ENCODE data around the gene ZSCAN22.

DNA sequence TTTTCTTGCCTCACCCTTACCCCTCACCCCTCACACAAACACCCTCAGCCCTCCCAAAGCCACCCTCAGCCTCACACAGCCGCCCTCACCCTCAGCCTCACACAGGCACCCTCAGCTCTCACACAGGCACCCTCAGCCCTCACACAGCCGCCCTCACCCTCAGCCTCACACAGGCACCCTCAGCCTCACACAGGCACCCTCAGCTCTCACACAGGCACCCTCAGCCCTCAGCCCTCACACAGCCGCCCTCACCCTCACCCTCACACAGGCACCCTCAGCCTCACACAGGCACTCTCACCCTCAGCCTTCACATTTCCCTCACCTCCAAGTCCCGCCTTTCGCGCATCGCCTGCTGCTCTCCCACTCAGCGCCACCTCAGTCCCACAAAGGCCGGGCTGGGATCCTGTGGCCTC lies 287 bp upstream of the ZSCAN22 start:
- TF ChIP-seq, protein P1, sequence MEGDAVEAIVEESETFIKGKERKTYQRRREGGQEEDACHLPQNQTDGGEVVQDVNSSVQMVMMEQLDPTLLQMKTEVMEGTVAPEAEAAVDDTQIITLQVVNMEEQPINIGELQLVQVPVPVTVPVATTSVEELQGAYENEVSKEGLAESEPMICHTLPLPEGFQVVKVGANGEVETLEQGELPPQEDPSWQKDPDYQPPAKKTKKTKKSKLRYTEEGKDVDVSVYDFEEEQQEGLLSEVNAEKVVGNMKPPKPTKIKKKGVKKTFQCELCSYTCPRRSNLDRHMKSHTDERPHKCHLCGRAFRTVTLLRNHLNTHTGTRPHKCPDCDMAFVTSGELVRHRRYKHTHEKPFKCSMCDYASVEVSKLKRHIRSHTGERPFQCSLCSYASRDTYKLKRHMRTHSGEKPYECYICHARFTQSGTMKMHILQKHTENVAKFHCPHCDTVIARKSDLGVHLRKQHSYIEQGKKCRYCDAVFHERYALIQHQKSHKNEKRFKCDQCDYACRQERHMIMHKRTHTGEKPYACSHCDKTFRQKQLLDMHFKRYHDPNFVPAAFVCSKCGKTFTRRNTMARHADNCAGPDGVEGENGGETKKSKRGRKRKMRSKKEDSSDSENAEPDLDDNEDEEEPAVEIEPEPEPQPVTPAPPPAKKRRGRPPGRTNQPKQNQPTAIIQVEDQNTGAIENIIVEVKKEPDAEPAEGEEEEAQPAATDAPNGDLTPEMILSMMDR (IDR thresholded peaks at IDR 0.05), result no peak
- no peak for TF ChIP-seq POLR2A (IDR thresholded peaks at IDR 0.05)
